ENCODE data around the gene CLK4. TPM values are rescaled to one million over a fixed set of nuclear protein-coding genes. Genes with fewer than 3 reads are reported as not detected.

CLK4 gene
- total and polyA plus RNA-seq, 2 experiments from 2014 or later: 11.8 to 14.1 TPM

DNA sequence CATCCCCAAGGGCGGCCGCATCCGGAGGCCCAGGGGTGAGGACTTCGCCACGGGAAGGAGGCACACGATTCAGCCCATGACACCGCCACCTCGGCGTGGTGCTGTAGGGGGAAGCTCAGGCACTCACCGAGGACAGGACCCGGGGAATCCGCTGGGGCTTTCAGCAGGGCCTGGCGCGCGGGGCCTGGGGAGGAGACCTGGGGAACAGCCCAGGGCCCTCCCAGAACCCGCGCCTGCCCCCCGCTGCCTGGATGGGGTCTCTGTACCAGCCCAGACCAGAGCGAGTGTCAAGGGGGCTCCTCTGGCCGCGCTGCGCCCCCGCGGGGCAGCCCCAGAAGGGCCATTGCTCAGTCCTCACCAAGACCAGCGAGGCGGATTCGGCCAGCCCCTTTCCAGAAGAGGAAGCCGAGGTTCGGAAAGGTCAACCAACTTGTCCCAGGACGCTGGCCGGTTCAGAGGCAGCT is 49.4 kb downstream of the CLK4 start:
- 81 to 85% methylated on average over 27 to 31 of the region's 31 CpGs for WGBS, 2 experiments (ENCODE audit: low coverage in 1 of 2, low lambda C conversion rate in 2 of 2, missing lambda C conversion rate in 2 of 2)
- no peak overlapping the region for H3K9ac ChIP-seq
- no peak overlapping the region for H3K4me3 ChIP-seq
- no peaks in the 10 kb centered on the region for H3K27me3 ChIP-seq (replicated peaks; ENCODE audit: insufficient read depth)
- no peak overlapping the region for H2AFZ ChIP-seq
- no peaks in the 10 kb centered on the region for H4K20me1 ChIP-seq (ENCODE audit: insufficient read depth)
- no peak overlapping the region for H3K27ac ChIP-seq
- in situ Hi-C loops (cut with MboI): no loop called here
- no peak overlapping the region for H3K4me2 ChIP-seq (ENCODE audit: unreplicated experiment)
- no peaks in the 10 kb centered on the region for H3K79me2 ChIP-seq (ENCODE audit: insufficient read depth)
- H3F3A ChIP-seq (ENCODE audit: insufficient read depth): no peaks in the 10 kb centered on the region
- no peaks in the 10 kb centered on the region for H3K36me3 ChIP-seq (ENCODE audit: low read depth)
- H3K9me3 ChIP-seq (ENCODE audit: low read depth): no peaks in the 10 kb centered on the region
- TF ChIP-seq EZH2 (IDR thresholded peaks at IDR 0.05; ENCODE audit: insufficient read depth, poor library complexity, severe bottlenecking): no peak
- TF ChIP-seq EZH2phosphoT487 (IDR thresholded peaks at IDR 0.05; ENCODE audit: insufficient read depth, low read depth): no peak
- H3K9me2 ChIP-seq (ENCODE audit: insufficient read depth): no peaks in the 10 kb centered on the region
- H3K4me1 ChIP-seq (ENCODE audit: insufficient read depth): no peaks in the 10 kb centered on the region
- no peak for DNase-seq

DNA sequence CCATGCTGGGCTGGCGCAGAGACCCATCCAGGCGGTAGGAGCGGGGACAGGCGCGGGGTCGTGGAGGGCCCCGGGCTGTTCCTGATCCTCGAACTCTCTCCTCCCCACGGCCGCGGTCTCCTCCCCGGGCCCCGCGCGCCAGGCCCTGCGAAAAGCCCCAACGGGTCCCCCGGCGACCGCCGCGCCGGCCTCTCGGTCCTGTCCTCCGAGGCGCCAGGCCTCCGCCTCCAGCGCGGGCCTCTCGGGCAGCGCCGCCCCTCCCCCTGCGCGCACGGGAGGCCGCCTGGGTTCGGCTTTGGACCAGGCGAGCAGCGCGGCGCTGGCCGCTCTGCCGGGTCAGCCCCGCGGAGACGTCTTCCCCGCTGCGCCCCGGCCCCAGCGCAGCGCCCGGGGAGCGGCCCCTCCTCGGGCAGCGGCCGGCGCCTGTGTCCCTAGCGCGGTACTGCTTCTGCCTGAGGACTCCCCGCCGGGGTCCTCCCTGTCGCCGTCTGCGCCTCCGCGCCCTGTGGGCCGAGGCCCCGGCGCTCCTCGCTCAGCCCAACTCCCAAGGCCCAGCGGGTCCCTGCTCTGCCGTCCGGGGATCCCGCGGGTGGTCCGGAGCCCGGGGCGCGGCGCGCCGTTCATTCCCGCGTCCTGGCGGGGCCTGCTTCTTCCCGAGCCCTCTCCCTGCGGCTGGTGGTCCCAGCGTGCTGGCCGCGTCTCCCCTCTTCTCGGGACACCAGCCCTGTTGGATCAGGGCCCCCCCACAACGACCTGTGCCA is 50.1 kb downstream of the CLK4 start:
- no peak for DNase-seq
- TF ChIP-seq EZH2 (IDR thresholded peaks at IDR 0.05; ENCODE audit: insufficient read depth, poor library complexity, severe bottlenecking) (no peak), EZH2phosphoT487 (IDR thresholded peaks at IDR 0.05; ENCODE audit: insufficient read depth, low read depth) (no peak)
- Histone ChIP-seq H3K27me3 (replicated peaks; ENCODE audit: insufficient read depth) (no peaks in the 10 kb centered on the region), H3K4me2 (ENCODE audit: unreplicated experiment) (no peak overlapping the region), H3F3A (ENCODE audit: insufficient read depth) (no peaks in the 10 kb centered on the region), H3K9me3 (ENCODE audit: low read depth) (no peaks in the 10 kb centered on the region), H3K79me2 (ENCODE audit: insufficient read depth) (no peaks in the 10 kb centered on the region), H2AFZ (no peak overlapping the region), H3K27ac (no peak overlapping the region), H3K9ac (no peak overlapping the region), H4K20me1 (ENCODE audit: insufficient read depth) (no peaks in the 10 kb centered on the region), H3K36me3 (ENCODE audit: low read depth) (no peaks in the 10 kb centered on the region), H3K4me3 (no peak overlapping the region), H3K4me1 (ENCODE audit: insufficient read depth) (no peaks in the 10 kb centered on the region), H3K9me2 (ENCODE audit: insufficient read depth) (no peaks in the 10 kb centered on the region)
- in situ Hi-C loops (cut with MboI): no loop called here
- 38 to 40% methylated on average over 43 to 67 of the region's 92 CpGs for WGBS, 2 experiments (ENCODE audit: low coverage in 1 of 2, low lambda C conversion rate in 2 of 2, missing lambda C conversion rate in 2 of 2)

DNA sequence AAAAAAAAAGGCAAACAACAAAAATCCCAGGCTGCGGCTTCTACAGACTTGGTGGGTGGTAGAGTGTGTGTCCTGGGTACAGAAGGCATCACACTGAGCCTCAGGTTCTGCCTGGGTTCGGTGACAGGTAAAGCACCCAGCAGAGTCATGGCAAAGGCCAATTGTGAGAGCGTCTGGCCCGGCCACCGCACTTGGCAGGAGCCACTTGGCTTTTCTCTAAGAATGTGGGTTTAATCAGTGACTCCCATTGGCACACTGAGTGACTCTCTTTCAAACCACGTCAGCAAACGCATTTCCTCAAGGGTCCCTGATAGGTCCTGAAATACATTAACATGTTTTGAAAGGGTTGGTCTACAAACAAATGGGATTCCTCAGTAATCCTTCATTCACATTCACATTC is 53.6 kb downstream of the CLK4 start:
- TF ChIP-seq EZH2 (IDR thresholded peaks at IDR 0.05; ENCODE audit: insufficient read depth, poor library complexity, severe bottlenecking) (no peak), EZH2phosphoT487 (IDR thresholded peaks at IDR 0.05; ENCODE audit: insufficient read depth, low read depth) (no peak)
- Histone ChIP-seq H3K4me3 (no peak overlapping the region), H3K4me2 (ENCODE audit: unreplicated experiment) (no peak overlapping the region), H2AFZ (no peak overlapping the region), H3K9me2 (ENCODE audit: insufficient read depth) (no peaks in the 10 kb centered on the region), H3F3A (ENCODE audit: insufficient read depth) (no peaks in the 10 kb centered on the region), H4K20me1 (ENCODE audit: insufficient read depth) (no peaks in the 10 kb centered on the region), H3K79me2 (ENCODE audit: insufficient read depth) (no peaks in the 10 kb centered on the region), H3K36me3 (ENCODE audit: low read depth) (no peaks in the 10 kb centered on the region), H3K27ac (no peak overlapping the region), H3K4me1 (ENCODE audit: insufficient read depth) (no peaks in the 10 kb centered on the region), H3K27me3 (replicated peaks; ENCODE audit: insufficient read depth) (no peaks in the 10 kb centered on the region), H3K9ac (no peak overlapping the region), H3K9me3 (ENCODE audit: low read depth) (no peaks in the 10 kb centered on the region)
- no peak for DNase-seq
- in situ Hi-C loops (cut with MboI): no loop called here
- WGBS, 2 experiments (ENCODE audit: low coverage in 1 of 2, low lambda C conversion rate in 2 of 2, missing lambda C conversion rate in 2 of 2): 5 to 8% methylated on average over 7 of the region's 7 CpGs

DNA sequence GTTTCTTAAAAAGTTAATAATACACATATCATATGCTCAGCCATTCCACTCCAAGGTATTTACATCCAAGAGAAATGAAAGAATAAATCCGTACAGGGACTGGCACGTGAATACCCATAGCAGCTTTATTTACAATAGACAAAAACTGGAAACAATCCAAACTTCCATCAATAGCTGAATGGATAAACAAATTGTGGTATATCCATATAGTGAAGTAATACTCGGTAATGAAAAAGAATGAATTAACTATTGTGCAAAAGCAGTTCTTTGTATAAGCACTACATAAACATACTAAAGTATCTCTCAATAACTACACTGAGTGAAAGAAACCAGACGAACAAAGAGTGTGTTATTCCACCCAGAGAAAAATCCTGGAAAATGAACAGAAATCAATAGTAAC is 54.2 kb downstream of the CLK4 start:
- in situ Hi-C loops (cut with MboI): no loop called here
- Histone ChIP-seq H3K4me2 (ENCODE audit: unreplicated experiment) (no peak overlapping the region), H3K4me1 (ENCODE audit: insufficient read depth) (no peaks in the 10 kb centered on the region), H3F3A (ENCODE audit: insufficient read depth) (no peaks in the 10 kb centered on the region), H2AFZ (no peak overlapping the region), H3K27ac (no peak overlapping the region), H3K4me3 (no peak overlapping the region), H3K27me3 (replicated peaks; ENCODE audit: insufficient read depth) (no peaks in the 10 kb centered on the region), H3K36me3 (ENCODE audit: low read depth) (no peaks in the 10 kb centered on the region), H4K20me1 (ENCODE audit: insufficient read depth) (no peaks in the 10 kb centered on the region), H3K79me2 (ENCODE audit: insufficient read depth) (no peaks in the 10 kb centered on the region), H3K9ac (no peak overlapping the region), H3K9me3 (ENCODE audit: low read depth) (no peaks in the 10 kb centered on the region), H3K9me2 (ENCODE audit: insufficient read depth) (no peaks in the 10 kb centered on the region)
- DNase-seq: no peak
- TF ChIP-seq EZH2phosphoT487 (IDR thresholded peaks at IDR 0.05; ENCODE audit: insufficient read depth, low read depth) (no peak), EZH2 (IDR thresholded peaks at IDR 0.05; ENCODE audit: insufficient read depth, poor library complexity, severe bottlenecking) (no peak)
- WGBS, 2 experiments (ENCODE audit: low coverage in 1 of 2, low lambda C conversion rate in 2 of 2, missing lambda C conversion rate in 2 of 2): 27 to 38% methylated on average over 4 of the region's 4 CpGs

Measured in GM23248 (cell line).